ENCODE measurements around the gene LMO2. TPM values are rescaled to one million over a fixed set of nuclear protein-coding genes. Genes with fewer than 3 reads are reported as not detected.

The LMO2 gene
- total and polyA plus RNA-seq, 4 experiments from 2014 or later = 0.16 to 0.58 (median 0.47) TPM; not detected in 1

Other genes with a start within 250 kb of the LMO2 start
- under 1 TPM in 1 of 2 experiments, not detected in 1; 0.49 TPM for gene C11orf91, start 191.2 kb downstream of the LMO2 start, total RNA-seq
- gene C11orf91, start 191.2 kb downstream of the LMO2 start, polyA plus RNA-seq = not detected
- gene CD59, start 155.7 kb downstream of the LMO2 start, total RNA-seq = 100 to 1,000 TPM in 1 of 2 experiments, 10 to 100 TPM in 1; 95.8 to 100 TPM
- 10 to 100 TPM; 68.3 to 76.1 TPM for gene CD59, start 155.7 kb downstream of the LMO2 start, polyA plus RNA-seq
- 10 to 100 TPM; 55.1 to 55.6 TPM for gene FBXO3, start 117.6 kb downstream of the LMO2 start, total RNA-seq
- 10 to 100 TPM; 40.9 to 45.0 TPM for gene FBXO3, start 117.6 kb downstream of the LMO2 start, polyA plus RNA-seq
- gene CAPRIN1, start 159.7 kb upstream of the LMO2 start, total RNA-seq = 100 to 1,000 TPM; 160 to 176 TPM
- 10 to 100 TPM; 43.3 to 97.1 TPM for gene CAPRIN1, start 159.7 kb upstream of the LMO2 start, polyA plus RNA-seq
- 10 to 100 TPM; 73.6 to 81.5 TPM for gene NAT10, start 213.6 kb upstream of the LMO2 start, total RNA-seq
- 10 to 100 TPM; 28.0 to 49.3 TPM for gene NAT10, start 213.6 kb upstream of the LMO2 start, polyA plus RNA-seq